Liver (tissue), 9 donors: Measurements from ENCODE around the gene LLPH. TPM values are rescaled to one million over a fixed set of nuclear protein-coding genes. Genes with fewer than 3 reads are reported as not detected.

Source experiments
- DNase-seq: peaks from one replicate; pipeline ENCODE4 v3.0.0-alpha.2; 2017; ENCODE audit warnings: low spot score
- H3K27ac ChIP-seq, 2 donors: one replicate each; pipeline ENCODE4 v1.7.0; 2013; ENCODE audit warnings: inconsistent platforms in 2 of 2, low read length in 2 of 2, control low read depth in 1 of 2, low read depth in 1 of 2, mild to moderate bottlenecking in 1 of 2
- H3K27me3 ChIP-seq, 4 donors: one replicate each; pipeline versions ENCODE4 v1.6.1 to v1.7.0; 2013; ENCODE audit warnings: low read length in 3 of 4, inconsistent platforms in 1 of 4, mild to moderate bottlenecking in 1 of 4, moderate library complexity in 1 of 4; ENCODE audit not compliant: control insufficient read depth in 4 of 4, insufficient read depth in 4 of 4
- H3K36me3 ChIP-seq, 4 donors: one replicate each; pipeline versions ENCODE4 v1.6.1 to v1.7.0; 2013; ENCODE audit warnings: low read length in 3 of 4, mild to moderate bottlenecking in 3 of 4, low read depth in 1 of 4, moderate library complexity in 1 of 4; ENCODE audit not compliant: control insufficient read depth in 4 of 4, insufficient read depth in 3 of 4
- H3K4me1 ChIP-seq, 4 donors: one replicate each; pipeline versions ENCODE4 v1.6.1 to v1.7.0; 2013; ENCODE audit warnings: low read length in 3 of 4, mild to moderate bottlenecking in 3 of 4, moderate library complexity in 1 of 4; ENCODE audit not compliant: control insufficient read depth in 4 of 4, insufficient read depth in 4 of 4
- H3K4me3 ChIP-seq, 3 donors: one replicate each; pipeline versions ENCODE4 v1.6.1 to v1.7.0; 2013; ENCODE audit warnings: low read length in 3 of 3, control low read depth in 1 of 3, low read depth in 1 of 3, mild to moderate bottlenecking in 1 of 3
- H3K9ac ChIP-seq, 2 donors: one replicate each; pipeline ENCODE4 v1.7.0; 2013; ENCODE audit warnings: low read length in 2 of 2, mild to moderate bottlenecking in 2 of 2, moderate library complexity in 2 of 2, control low read depth in 1 of 2, low read depth in 1 of 2
- H3K9me3 ChIP-seq, 4 donors: one replicate each; pipeline versions ENCODE4 v1.6.1 to v1.7.0; 2013; ENCODE audit warnings: low read length in 3 of 4; ENCODE audit not compliant: control insufficient read depth in 4 of 4
- ATF3 ChIP-seq: IDR thresholded peaks from 2 replicates; pipeline ENCODE4 v1.6.1; 2016; ENCODE audit warnings: antibody characterized with exemption
- CTCF ChIP-seq: fragments of 150-350 bp; IDR thresholded peaks from 2 replicates; pipeline ENCODE4 v1.5.1; 2017; ENCODE audit warnings: improper control_type of control experiment, low read depth, low read length; ENCODE audit not compliant: missing input control
- EGR1 ChIP-seq, 2 donors: IDR thresholded peaks; 2 replicates each; pipeline ENCODE4 v1.6.1; 2016 to 2018; ENCODE audit warnings: antibody characterized with exemption in 2 of 2, low read depth in 2 of 2
- FOXA2 ChIP-seq: IDR thresholded peaks from 2 replicates; pipeline ENCODE4 v1.6.1; 2016; ENCODE audit warnings: antibody characterized with exemption
- GABPA ChIP-seq, 2 donors: IDR thresholded peaks in 1 of 2; conservative IDR thresholded peaks in 1 of 2; 2 replicates each; pipeline ENCODE4 v1.6.1; 2016; ENCODE audit warnings: antibody characterized with exemption in 2 of 2, mild to moderate bottlenecking in 1 of 2, moderate library complexity in 1 of 2
- HNF4A ChIP-seq, 2 donors: conservative IDR thresholded peaks; 2 replicates each; pipeline ENCODE4 v1.6.1; 2016; ENCODE audit warnings: antibody characterized with exemption in 2 of 2, mild to moderate bottlenecking in 2 of 2
- HNF4G ChIP-seq: IDR thresholded peaks from 2 replicates; pipeline ENCODE4 v1.6.1; 2016; ENCODE audit warnings: antibody characterized with exemption
- JUND ChIP-seq, 2 donors: IDR thresholded peaks; 2 replicates each; pipeline ENCODE4 v1.6.1; 2016; ENCODE audit warnings: antibody characterized with exemption in 2 of 2
- NR2F2 ChIP-seq: IDR thresholded peaks from 2 replicates; pipeline ENCODE4 v1.6.1; 2016; ENCODE audit warnings: antibody characterized with exemption
- RAD21 ChIP-seq, 2 donors: IDR thresholded peaks; 2 replicates each; pipeline ENCODE4 v1.6.1; 2016; ENCODE audit warnings: antibody characterized with exemption in 2 of 2, mild to moderate bottlenecking in 2 of 2
- RXRA ChIP-seq, 2 donors: IDR thresholded peaks; 2 replicates each; pipeline ENCODE4 v1.6.1; 2017 to 2018; ENCODE audit warnings: antibody characterized with exemption in 2 of 2, mild to moderate bottlenecking in 1 of 2
- SP1 ChIP-seq: IDR thresholded peaks from 2 replicates; pipeline ENCODE4 v1.6.1; 2018; ENCODE audit warnings: antibody characterized with exemption, mild to moderate bottlenecking
- TAF1 ChIP-seq: conservative IDR thresholded peaks from 2 replicates; pipeline ENCODE4 v1.6.1; 2016; ENCODE audit warnings: antibody characterized with exemption, mild to moderate bottlenecking
- YY1 ChIP-seq: IDR thresholded peaks from 2 replicates; pipeline ENCODE4 v1.6.1; 2016; ENCODE audit warnings: antibody characterized with exemption, mild to moderate bottlenecking
- ZBTB33 ChIP-seq: IDR thresholded peaks from 2 replicates; pipeline ENCODE4 v1.6.1; 2016; ENCODE audit warnings: antibody characterized with exemption
- WGBS: extraction: QIAGEN DNeasy Blood & Tissue Kit; methylation state at CpG from one replicate; pipeline ENCODE4 v1.1.7; 2013; 5-methylcytosine and 5-hydroxymethylcytosine counted together
- polyA plus RNA-seq, 2 donors: library from polyadenylated mRNA; stranded (reverse) in 1 of 2; unstranded in 1 of 2; fragments of 200-250 nt in 1 of 2; fragments of >200 nt in 1 of 2; fragmentation: Nextera tagmentation in 1 of 2; extraction: Ambion mirVana in 1 of 2; gene quantifications; one replicate each; pipeline versions ENCODE4 v1.2.1 to v1.2.3, GENCODE V29; 2013 to 2015
- total RNA-seq, 2 donors: library from RNA; depleted of rRNA; stranded (reverse); fragments of >200 nt; gene quantifications; one replicate each; pipeline ENCODE4 v1.2.3, GENCODE V29; 2014
- TF ChIP-seq, protein P1 (sequence below): IDR thresholded peaks from 2 replicates; pipeline ENCODE4 v1.6.1; 2016; ENCODE audit warnings: antibody characterized with exemption
- TF ChIP-seq, protein P2 (sequence below): IDR thresholded peaks from 2 replicates; pipeline ENCODE4 v1.6.1; 2016; ENCODE audit warnings: antibody characterized with exemption, mild to moderate bottlenecking
- donor health status: healthy.
- donor health status: healthy.
- donor health status: healthy.
- donor health status: healthy.
- donor health status: healthy.

LLPH gene
- total and polyA plus RNA-seq, 4 donors: 2.6 to 18.1 (median 6.6) TPM

DNA sequence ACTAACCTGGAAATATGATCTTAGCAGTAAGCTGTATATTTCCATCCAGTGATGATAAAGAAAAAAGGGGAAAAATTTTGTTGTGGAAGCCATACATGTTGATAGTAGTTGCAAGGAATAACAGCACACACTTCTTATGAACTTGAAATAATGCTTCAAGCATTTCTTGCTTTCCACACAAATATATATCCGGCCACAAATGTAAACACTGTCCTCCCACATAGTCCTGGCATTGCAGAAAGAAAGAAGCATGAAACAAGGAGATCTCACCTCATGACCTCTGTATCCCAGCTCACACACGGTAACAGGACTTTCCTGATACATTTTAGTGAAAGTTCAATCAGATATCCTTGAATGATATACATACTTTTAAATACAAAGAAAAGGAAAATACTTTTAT lies 56.0 kb downstream of the LLPH start:
- Histone ChIP-seq H3K4me1 (no peaks in the 10 kb centered on the region), H3K27me3 (no peaks in the 10 kb centered on the region), H3K27ac (no peak overlapping the region), H3K9me3 (no peaks in the 10 kb centered on the region), H3K4me3 (no peak overlapping the region), H3K36me3 (no peaks in the 10 kb centered on the region), H3K9ac (no peak overlapping the region)
- TF ChIP-seq ZBTB33 (no peak), EGR1 (IDR thresholded peaks at IDR 0.05; ENCODE audit: low read depth in 2 of 2) (no peak), ATF3 (no peak), NR2F2 (no peak), CTCF (no peak), JUND (IDR thresholded peaks at IDR 0.05) (no peak), TAF1 (no peak), HNF4G (no peak), HNF4A (conservative IDR thresholded peaks at IDR 0.05) (no peak), RAD21 (IDR thresholded peaks at IDR 0.05) (no peak), GABPA (IDR thresholded peaks at IDR 0.05 in 1 of 2, conservative IDR thresholded peaks at IDR 0.05 in 1 of 2) (no peak), YY1 (no peak)
- TF ChIP-seq, protein P1, sequence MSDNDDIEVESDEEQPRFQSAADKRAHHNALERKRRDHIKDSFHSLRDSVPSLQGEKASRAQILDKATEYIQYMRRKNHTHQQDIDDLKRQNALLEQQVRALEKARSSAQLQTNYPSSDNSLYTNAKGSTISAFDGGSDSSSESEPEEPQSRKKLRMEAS: no peak
- no peak for DNase-seq
- WGBS: 53% methylated on average over 2 of the region's 2 CpGs

DNA sequence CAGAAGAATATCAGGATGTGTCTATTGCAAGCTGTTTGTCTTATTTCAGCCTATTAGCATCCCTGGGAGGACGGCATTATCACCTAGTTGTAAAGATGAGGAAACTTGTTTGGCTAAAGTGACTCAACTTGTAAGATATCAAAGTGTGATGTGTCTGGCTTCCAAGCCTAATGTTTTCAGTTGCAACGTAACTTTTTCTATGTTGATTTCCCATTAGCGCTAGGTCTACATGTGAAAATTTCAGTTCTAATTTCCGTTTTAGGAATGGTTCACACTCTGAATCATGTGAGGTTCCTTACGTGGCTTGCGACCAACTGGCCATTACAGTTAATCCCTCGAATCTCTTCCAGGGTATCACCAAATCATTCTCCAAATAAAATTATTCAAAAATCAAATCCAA lies 58.0 kb downstream of the LLPH start:
- DNase-seq: no peak
- no peaks in the 10 kb centered on the region for H3K36me3 ChIP-seq
- H3K9me3 ChIP-seq: no peaks in the 10 kb centered on the region
- H3K27ac ChIP-seq: no peak overlapping the region
- no peaks in the 10 kb centered on the region for H3K27me3 ChIP-seq
- H3K4me1 ChIP-seq: no peaks in the 10 kb centered on the region
- H3K4me3 ChIP-seq: no peak overlapping the region
- 80% methylated on average over 7 of the region's 7 CpGs for WGBS
- TF ChIP-seq GABPA (IDR thresholded peaks at IDR 0.05 in 1 of 2, conservative IDR thresholded peaks at IDR 0.05 in 1 of 2) (no peak), HNF4A (conservative IDR thresholded peaks at IDR 0.05) (no peak), EGR1 (IDR thresholded peaks at IDR 0.05; ENCODE audit: low read depth in 2 of 2) (no peak), TAF1 (no peak), RAD21 (IDR thresholded peaks at IDR 0.05) (no peak), ATF3 (no peak), YY1 (no peak), NR2F2 (no peak), RXRA (IDR thresholded peaks at IDR 0.05) (no peak), FOXA2 (no peak), SP1 (no peak), CTCF (no peak), ZBTB33 (no peak), JUND (IDR thresholded peaks at IDR 0.05) (no peak)
- TF ChIP-seq, protein P2, sequence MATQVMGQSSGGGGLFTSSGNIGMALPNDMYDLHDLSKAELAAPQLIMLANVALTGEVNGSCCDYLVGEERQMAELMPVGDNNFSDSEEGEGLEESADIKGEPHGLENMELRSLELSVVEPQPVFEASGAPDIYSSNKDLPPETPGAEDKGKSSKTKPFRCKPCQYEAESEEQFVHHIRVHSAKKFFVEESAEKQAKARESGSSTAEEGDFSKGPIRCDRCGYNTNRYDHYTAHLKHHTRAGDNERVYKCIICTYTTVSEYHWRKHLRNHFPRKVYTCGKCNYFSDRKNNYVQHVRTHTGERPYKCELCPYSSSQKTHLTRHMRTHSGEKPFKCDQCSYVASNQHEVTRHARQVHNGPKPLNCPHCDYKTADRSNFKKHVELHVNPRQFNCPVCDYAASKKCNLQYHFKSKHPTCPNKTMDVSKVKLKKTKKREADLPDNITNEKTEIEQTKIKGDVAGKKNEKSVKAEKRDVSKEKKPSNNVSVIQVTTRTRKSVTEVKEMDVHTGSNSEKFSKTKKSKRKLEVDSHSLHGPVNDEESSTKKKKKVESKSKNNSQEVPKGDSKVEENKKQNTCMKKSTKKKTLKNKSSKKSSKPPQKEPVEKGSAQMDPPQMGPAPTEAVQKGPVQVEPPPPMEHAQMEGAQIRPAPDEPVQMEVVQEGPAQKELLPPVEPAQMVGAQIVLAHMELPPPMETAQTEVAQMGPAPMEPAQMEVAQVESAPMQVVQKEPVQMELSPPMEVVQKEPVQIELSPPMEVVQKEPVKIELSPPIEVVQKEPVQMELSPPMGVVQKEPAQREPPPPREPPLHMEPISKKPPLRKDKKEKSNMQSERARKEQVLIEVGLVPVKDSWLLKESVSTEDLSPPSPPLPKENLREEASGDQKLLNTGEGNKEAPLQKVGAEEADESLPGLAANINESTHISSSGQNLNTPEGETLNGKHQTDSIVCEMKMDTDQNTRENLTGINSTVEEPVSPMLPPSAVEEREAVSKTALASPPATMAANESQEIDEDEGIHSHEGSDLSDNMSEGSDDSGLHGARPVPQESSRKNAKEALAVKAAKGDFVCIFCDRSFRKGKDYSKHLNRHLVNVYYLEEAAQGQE: no peak
- H3K9ac ChIP-seq: no peak overlapping the region
